ENCODE data around the gene GRP. TPM values are rescaled to one million over a fixed set of nuclear protein-coding genes. Genes with fewer than 3 reads are reported as not detected.
A peak's percentile ranks its signal among the peaks of the same experiment; 100 is the strongest.

GRP gene
- total RNA-seq, 1 experiment from 2014 or later: not detected

GRCh38 chr18:59267503-59268126, 47.7 kb downstream of the GRP start:
- no peak for TF ChIP-seq CTCF (conservative IDR thresholded peaks at IDR 0.05)
- Histone ChIP-seq H2BK12ac (ENCODE audit: insufficient read length, low read depth, low read length) (no peak overlapping the region), H3K4me1 (ENCODE audit: insufficient read depth, low read length) (peaks cover 4% of the 10 kb centered on the region; the same call in 1 of the 2 replicates), H4K8ac (replicated peaks; ENCODE audit: insufficient read length, low read depth, low read length) (no peak overlapping the region), H3K4ac (ENCODE audit: low read depth, low read length) (no peak overlapping the region), H3K23ac (ENCODE audit: insufficient read length, low read depth, low read length) (no peak overlapping the region), H3K56ac (ENCODE audit: insufficient read length, low read depth, low read length) (no peak overlapping the region), H3T11ph (ENCODE audit: low read length) (no peak overlapping the region), H3K23me2 (ENCODE audit: insufficient read length, low read depth, low read length, poor library complexity, severe bottlenecking) (peaks cover 14% of the 10 kb centered on the region), H4K5ac (ENCODE audit: insufficient read length, low read depth, low read length) (no peak overlapping the region), H4K91ac (ENCODE audit: insufficient read length, low read depth, low read length) (no peak overlapping the region), H3K9ac (ENCODE audit: extremely low read depth, insufficient read length, low read length) (no peak overlapping the region), H4K20me1 (ENCODE audit: control insufficient read depth, insufficient read depth, insufficient read length) (no peaks in the 10 kb centered on the region), H3K27ac (ENCODE audit: insufficient read length, low read depth, low read length) (no peak overlapping the region), H2BK15ac (ENCODE audit: low read depth, low read length) (no peak overlapping the region), H2BK120ac (ENCODE audit: low read depth, low read length, poor library complexity, severe bottlenecking) (no peak overlapping the region), H3K79me2 (ENCODE audit: insufficient read depth, low read length) (no peaks in the 10 kb centered on the region), H2AK5ac (ENCODE audit: insufficient read length, low read length) (no peak overlapping the region), H3K4me2 (ENCODE audit: insufficient read depth, insufficient read length, low read length) (peak overlapping the region; percentile 41), H2AFZ (ENCODE audit: low read length) (no peak overlapping the region), H3K9me3 (ENCODE audit: control insufficient read depth, low read depth, low read length) (no peaks in the 10 kb centered on the region), H3K18ac (ENCODE audit: insufficient read length, low read depth, low read length) (no peak overlapping the region), H3K27me3 (ENCODE audit: insufficient read depth, low read length) (peaks cover 93% of the 10 kb centered on the region), H2BK5ac (ENCODE audit: insufficient read length, low read length) (no peak overlapping the region), H2BK20ac (ENCODE audit: low read depth, low read length, poor library complexity, severe bottlenecking) (no peak overlapping the region), H3K79me1 (ENCODE audit: insufficient read depth, low read depth, low read length, poor library complexity, severe bottlenecking) (no peaks in the 10 kb centered on the region), H3K14ac (ENCODE audit: insufficient read depth, low read length) (no peak overlapping the region)
- H3K4me1 Mint-ChIP-seq: peaks cover 25 to 37% of the 10 kb centered on the region in 2 experiments
- no peak overlapping the region for H3K27ac Mint-ChIP-seq
- WGBS (ENCODE audit: extremely low coverage, insufficient read length, low lambda C conversion rate): no CpG with 5 or more reads among the region's 41 CpGs
- H3K36me3 Mint-ChIP-seq (ENCODE audit: insufficient read depth in 1 of 3, low read depth in 3 of 3): no peaks in the 10 kb centered on the region; a peak in 1 of 7 replicates
- DNase-seq: peak; percentile 58
- H3K4me3 Mint-ChIP-seq: peak overlapping the region; percentile 56 to 71
- peaks cover 98% of the 10 kb centered on the region for H3K27me3 Mint-ChIP-seq (ENCODE audit: low read depth)
- no peaks in the 10 kb centered on the region; a peak in 1 of 5 replicates for H3K9me3 Mint-ChIP-seq

Data from H9 (cell line).